H9 (cell line): ENCODE results near the gene MAGOH. TPM values are rescaled to one million over a fixed set of nuclear protein-coding genes. Genes with fewer than 3 reads are reported as not detected.

Experiments
- DNase-seq: peaks from one replicate; pipeline ENCODE4 v3.0.0-alpha.2; 2017
- H2AFZ ChIP-seq: one replicate; pipeline ENCODE4 v1.6.1; 2013; ENCODE audit warnings: mild to moderate bottlenecking, low read length, control low read depth, moderate library complexity
- H2AK5ac ChIP-seq: 2 replicates; pipeline ENCODE4 v1.6.1; 2013; ENCODE audit warnings: low read length, control low read depth, mixed read lengths; ENCODE audit not compliant: insufficient read length
- H2BK120ac ChIP-seq: one replicate; pipeline ENCODE4 v1.6.1; 2013; ENCODE audit warnings: low read depth, mild to moderate bottlenecking, low read length, control low read depth, inconsistent platforms; ENCODE audit not compliant: poor library complexity, severe bottlenecking
- H2BK12ac ChIP-seq: 2 replicates; pipeline ENCODE4 v1.6.1; 2013; ENCODE audit warnings: low read length, control low read depth, mixed read lengths, low read depth; ENCODE audit not compliant: insufficient read length
- H2BK15ac ChIP-seq: 2 replicates; pipeline ENCODE4 v1.6.1; 2013; ENCODE audit warnings: low read depth, low read length, control low read depth
- H2BK20ac ChIP-seq: one replicate; pipeline ENCODE4 v1.6.1; 2013; ENCODE audit warnings: low read depth, mild to moderate bottlenecking, low read length, control low read depth, inconsistent platforms; ENCODE audit not compliant: poor library complexity, severe bottlenecking
- H2BK5ac ChIP-seq: 2 replicates; pipeline ENCODE4 v1.6.1; 2013; ENCODE audit warnings: low read length, control low read depth, mixed read lengths; ENCODE audit not compliant: insufficient read length
- H3K14ac ChIP-seq: 2 replicates; pipeline ENCODE4 v1.6.1; 2013; ENCODE audit warnings: low read length, control low read depth; ENCODE audit not compliant: insufficient read depth
- H3K18ac ChIP-seq: 2 replicates; pipeline ENCODE4 v1.6.1; 2013; ENCODE audit warnings: low read depth, mild to moderate bottlenecking, mixed read lengths, low read length, control low read depth; ENCODE audit not compliant: insufficient read length
- H3K23ac ChIP-seq: 2 replicates; pipeline ENCODE4 v1.6.1; 2013; ENCODE audit warnings: low read length, control low read depth, mixed read lengths, low read depth; ENCODE audit not compliant: insufficient read length
- H3K23me2 ChIP-seq: 2 replicates; pipeline ENCODE4 v1.6.1; 2013; ENCODE audit warnings: low read depth, mild to moderate bottlenecking, mixed read lengths, low read length, control low read depth; ENCODE audit not compliant: insufficient read length, poor library complexity, severe bottlenecking
- H3K27ac ChIP-seq: 2 replicates; pipeline ENCODE4 v1.5.1; 2013; ENCODE audit warnings: low read length, control low read depth, mixed read lengths, low read depth; ENCODE audit not compliant: insufficient read length
- H3K27me3 ChIP-seq: 2 replicates; pipeline ENCODE4 v1.6.1; 2013; ENCODE audit warnings: low read length, control low read depth, inconsistent platforms; ENCODE audit not compliant: insufficient read depth
- H3K4ac ChIP-seq: 2 replicates; pipeline ENCODE4 v1.6.1; 2013; ENCODE audit warnings: low read depth, mild to moderate bottlenecking, control low read depth, inconsistent platforms, low read length, moderate library complexity
- H3K4me1 ChIP-seq: 2 replicates; pipeline ENCODE4 v1.6.1; 2013; ENCODE audit warnings: low read length, control low read depth, inconsistent platforms; ENCODE audit not compliant: insufficient read depth
- H3K4me2 ChIP-seq: 2 replicates; pipeline ENCODE4 v1.6.1; 2013; ENCODE audit warnings: low read length, control low read depth, mixed read lengths; ENCODE audit not compliant: insufficient read length, insufficient read depth
- H3K56ac ChIP-seq: 2 replicates; pipeline ENCODE4 v1.6.1; 2013; ENCODE audit warnings: low read depth, mild to moderate bottlenecking, mixed read lengths, low read length, control low read depth; ENCODE audit not compliant: insufficient read length
- H3K79me1 ChIP-seq: 2 replicates; pipeline ENCODE4 v1.6.1; 2013; ENCODE audit warnings: low read depth, mild to moderate bottlenecking, moderate library complexity, low read length, control low read depth, inconsistent platforms; ENCODE audit not compliant: insufficient read depth, poor library complexity, severe bottlenecking
- H3K79me2 ChIP-seq: 2 replicates; pipeline ENCODE4 v1.6.1; 2013; ENCODE audit warnings: low read length, control low read depth, inconsistent platforms; ENCODE audit not compliant: insufficient read depth
- H3K9ac ChIP-seq: 2 replicates; pipeline ENCODE4 v1.6.1; 2013; ENCODE audit warnings: low read length, control low read depth, mixed read lengths; ENCODE audit not compliant: insufficient read length; ENCODE audit errors: extremely low read depth
- H3K9me3 ChIP-seq: one replicate; pipeline ENCODE4 v1.6.1; 2013; ENCODE audit warnings: low read depth, low read length, inconsistent platforms; ENCODE audit not compliant: control insufficient read depth
- H3T11ph ChIP-seq: one replicate; pipeline ENCODE4 v1.6.1; 2013; ENCODE audit warnings: mild to moderate bottlenecking, low read length, control low read depth, inconsistent platforms
- H4K20me1 ChIP-seq: one replicate; pipeline ENCODE4 v1.6.1; 2013; ENCODE audit not compliant: control insufficient read depth, insufficient read length, insufficient read depth
- H4K5ac ChIP-seq: 2 replicates; pipeline ENCODE4 v1.6.1; 2013; ENCODE audit warnings: low read depth, mild to moderate bottlenecking, mixed read lengths, low read length, control low read depth; ENCODE audit not compliant: insufficient read length
- H4K8ac ChIP-seq: replicated peaks from 2 replicates; pipeline ENCODE4 v1.6.1; 2013; ENCODE audit warnings: low read length, control low read depth, mixed read lengths, low read depth; ENCODE audit not compliant: insufficient read length
- H4K91ac ChIP-seq: 2 replicates; pipeline ENCODE4 v1.6.1; 2013; ENCODE audit warnings: low read depth, mild to moderate bottlenecking, moderate library complexity, mixed read lengths, low read length, control low read depth; ENCODE audit not compliant: insufficient read length
- H3K27ac Mint-ChIP-seq, 3 experiments: 2 replicates in 2 of 3; 3 replicates in 1 of 3; pipeline ENCODE4 v1.8.0; 2020 to 2021; ENCODE audit warnings: mixed read lengths in 3 of 3, mild to moderate bottlenecking in 1 of 3, moderate library complexity in 1 of 3
- H3K27me3 Mint-ChIP-seq: 2 replicates; pipeline ENCODE4 v1.8.0; 2021; ENCODE audit warnings: low read depth, mild to moderate bottlenecking, moderate library complexity, mixed read lengths
- H3K36me3 Mint-ChIP-seq, 3 experiments: 2 replicates in 2 of 3; 3 replicates in 1 of 3; pipeline ENCODE4 v1.8.0; 2020 to 2021; ENCODE audit warnings: low read depth in 3 of 3, mixed read lengths in 3 of 3; ENCODE audit not compliant: insufficient read depth in 1 of 3
- H3K4me1 Mint-ChIP-seq, 2 experiments: 2 replicates each; pipeline ENCODE4 v1.8.0; 2020; ENCODE audit warnings: mixed read lengths in 2 of 2
- H3K4me3 Mint-ChIP-seq, 2 experiments: 2 replicates in 1 of 2; 3 replicates in 1 of 2; pipeline ENCODE4 v1.8.0; 2020 to 2021; ENCODE audit warnings: mild to moderate bottlenecking in 2 of 2, mixed read lengths in 2 of 2, moderate library complexity in 1 of 2
- H3K9me3 Mint-ChIP-seq, 2 experiments: 2 replicates in 1 of 2; 3 replicates in 1 of 2; pipeline ENCODE4 v1.8.0; 2020; ENCODE audit warnings: mild to moderate bottlenecking in 2 of 2, mixed read lengths in 2 of 2, moderate library complexity in 1 of 2
- CTCF ChIP-seq: fragments of 200-600 bp; sonication (generic); conservative IDR thresholded peaks from 3 replicates; pipeline ENCODE4 v1.8.0; 2021; ENCODE audit warnings: antibody characterized with exemption, mild to moderate bottlenecking
- WGBS: extraction: QIAGEN DNeasy Blood & Tissue Kit; methylation state at CpG from one replicate; pipeline ENCODE4 v1.1.7; 2013; ENCODE audit warnings: missing lambda C conversion rate, low lambda C conversion rate, mixed read lengths; ENCODE audit not compliant: insufficient read length; ENCODE audit errors: extremely low coverage; 5-methylcytosine and 5-hydroxymethylcytosine counted together
- total RNA-seq: library from RNA; stranded (reverse); gene quantifications from 2 replicates; pipeline ENCODE4 v1.2.1, GENCODE V29; 2021

The MAGOH gene
- total RNA-seq, 1 experiment from 2014 or later = 81.2 TPM

GRCh38 chr1:53214376-53214940, 23.9 kb downstream of the MAGOH start:
- Histone ChIP-seq H3K18ac (no peak overlapping the region), H3K14ac (no peak overlapping the region), H3K9me3 (no peaks in the 10 kb centered on the region), H2BK12ac (no peak overlapping the region), H3K27ac (no peak overlapping the region), H2AK5ac (no peak overlapping the region), H3K56ac (no peak overlapping the region), H4K8ac (no peak overlapping the region), H3K79me1 (no peaks in the 10 kb centered on the region), H4K20me1 (no peaks in the 10 kb centered on the region), H3K4me1 (0 out of 2 replicates have a peak, but pooled peaks cover under 1% of the 10 kb centered on the region), H4K91ac (no peak overlapping the region), H3T11ph (no peak overlapping the region), H3K4ac (no peak overlapping the region), H2BK20ac (no peak overlapping the region), H2AFZ (no peak overlapping the region), H3K79me2 (no peaks in the 10 kb centered on the region), H4K5ac (no peak overlapping the region), H3K23me2 (peaks cover 1% of the 10 kb centered on the region), H3K9ac (no peak overlapping the region), H3K23ac (no peak overlapping the region), H2BK15ac (no peak overlapping the region), H2BK120ac (no peak overlapping the region), H3K27me3 (no peaks in the 10 kb centered on the region), H3K4me2 (no peak overlapping the region), H2BK5ac (no peak overlapping the region)
- Mint-ChIP-seq H3K36me3 (peaks cover 23 to 70% (median 61%) of the 10 kb centered on the region in 3 experiments), H3K27me3 (no peaks in the 10 kb centered on the region), H3K9me3 (no peaks in the 10 kb centered on the region), H3K27ac (no peak overlapping the region; a peak in 1 of 7 replicates), H3K4me3 (no peak overlapping the region), H3K4me1 (peaks cover 3 to 7% of the 10 kb centered on the region in 2 experiments; a peak in 3 of 4 replicates)
- no peak for DNase-seq
- no peak for TF ChIP-seq CTCF
- WGBS = no CpG with 5 or more reads among the region's 5 CpGs
